Measurements from ENCODE around the gene TNFRSF21.
"Not testable (repeated sequence)": the region's sequence is repeated elsewhere in the genome, so short reads cannot be mapped to it uniquely, and the experiment has no call there.

TNFRSF21 gene

GRCh38 chr6:47309291-47310130 is at the start of gene TNFRSF21:
Gene TNFRSF21, minus strand, starts transcription at chr6:47309905. Its CDS starts 394 bp downstream, at chr6:47309511.
- peak; percentile 82 for DNase-seq (ENCODE audit: low spot score)

- DNase-seq (ENCODE audit: low spot score) = no peak
Measured at GRCh38 chr6:47358440-47359225, 48.9 kb upstream of the TNFRSF21 start.

GRCh38 chr6:47357827-47358226 is 48.1 kb upstream of the TNFRSF21 start:
- no peak for DNase-seq (ENCODE audit: low spot score)

- DNase-seq (ENCODE audit: low spot score) = no peak
Measured at GRCh38 chr6:47355496-47355895, 45.8 kb upstream of the TNFRSF21 start.

GRCh38 chr6:47353871-47354270 is 44.2 kb upstream of the TNFRSF21 start:
- no peak for DNase-seq (ENCODE audit: low spot score)

GRCh38 chr6:47352966-47353365 is 43.3 kb upstream of the TNFRSF21 start:
- no peak for DNase-seq (ENCODE audit: low spot score)

- peak; percentile 10 for DNase-seq (ENCODE audit: low spot score)
Measured at GRCh38 chr6:47352194-47352920, 42.7 kb upstream of the TNFRSF21 start.

- no peak for DNase-seq (ENCODE audit: low spot score)
Measured at GRCh38 chr6:47351621-47352020, 41.9 kb upstream of the TNFRSF21 start.

GRCh38 chr6:47349931-47350330 is 40.2 kb upstream of the TNFRSF21 start:
- no peak for DNase-seq (ENCODE audit: low spot score)

GRCh38 chr6:47348316-47348863 is 38.7 kb upstream of the TNFRSF21 start:
- no peak for DNase-seq (ENCODE audit: low spot score)

- DNase-seq (ENCODE audit: low spot score) = no peak
Measured at GRCh38 chr6:47345761-47346160, 36.1 kb upstream of the TNFRSF21 start.

- DNase-seq (ENCODE audit: low spot score) = no peak
Measured at GRCh38 chr6:47344022-47344421, 34.3 kb upstream of the TNFRSF21 start.

- no peak for DNase-seq (ENCODE audit: low spot score)
Measured at GRCh38 chr6:47343600-47343999, 33.9 kb upstream of the TNFRSF21 start.

- DNase-seq (ENCODE audit: low spot score) = no peak
Measured at GRCh38 chr6:47342824-47343223, 33.1 kb upstream of the TNFRSF21 start.

GRCh38 chr6:47337519-47337918 is 27.8 kb upstream of the TNFRSF21 start:
- no peak for DNase-seq (ENCODE audit: low spot score)

- DNase-seq (ENCODE audit: low spot score) = no peak
Measured at GRCh38 chr6:47336334-47336733, 26.6 kb upstream of the TNFRSF21 start.

- no peak for DNase-seq (ENCODE audit: low spot score)
Measured at GRCh38 chr6:47335466-47335865, 25.8 kb upstream of the TNFRSF21 start.

GRCh38 chr6:47334334-47334733 is 24.6 kb upstream of the TNFRSF21 start:
- no peak for DNase-seq (ENCODE audit: low spot score)

GRCh38 chr6:47328606-47329005 is 18.9 kb upstream of the TNFRSF21 start:
- not testable (repeated sequence) for DNase-seq (ENCODE audit: low spot score)

- DNase-seq (ENCODE audit: low spot score) = not testable (repeated sequence)
Measured at GRCh38 chr6:47328139-47328538, 18.4 kb upstream of the TNFRSF21 start.

GRCh38 chr6:47323887-47324286 is 14.2 kb upstream of the TNFRSF21 start:
- DNase-seq (ENCODE audit: low spot score) = no peak

- DNase-seq (ENCODE audit: low spot score) = no peak
Measured at GRCh38 chr6:47323321-47323720, 13.6 kb upstream of the TNFRSF21 start.
